GM21786 (cell line): ENCODE data around the gene LZIC.
A peak's percentile ranks its signal among the peaks of the same experiment; 100 is the strongest.

Source experiments
- ATAC-seq: cut with Tn5 transposase; IDR thresholded peaks from one replicate; pipeline ENCODE4 v1.9.1; 2021; ENCODE audit not compliant: unreplicated experiment

The LZIC gene

GRCh38 chr1:9910423-9911178 lies 32.6 kb downstream of the LZIC start:
- ATAC-seq, result peak; percentile 95

GRCh38 chr1:9910076-9910422 lies 33.1 kb downstream of the LZIC start, which contains the start of gene CTNNBIP1:
CTNNBIP1 (minus strand) TSS chr1:9910269; CDS start chr1:9872064, 38,205 bp downstream.
- ATAC-seq, result no peak

DNA sequence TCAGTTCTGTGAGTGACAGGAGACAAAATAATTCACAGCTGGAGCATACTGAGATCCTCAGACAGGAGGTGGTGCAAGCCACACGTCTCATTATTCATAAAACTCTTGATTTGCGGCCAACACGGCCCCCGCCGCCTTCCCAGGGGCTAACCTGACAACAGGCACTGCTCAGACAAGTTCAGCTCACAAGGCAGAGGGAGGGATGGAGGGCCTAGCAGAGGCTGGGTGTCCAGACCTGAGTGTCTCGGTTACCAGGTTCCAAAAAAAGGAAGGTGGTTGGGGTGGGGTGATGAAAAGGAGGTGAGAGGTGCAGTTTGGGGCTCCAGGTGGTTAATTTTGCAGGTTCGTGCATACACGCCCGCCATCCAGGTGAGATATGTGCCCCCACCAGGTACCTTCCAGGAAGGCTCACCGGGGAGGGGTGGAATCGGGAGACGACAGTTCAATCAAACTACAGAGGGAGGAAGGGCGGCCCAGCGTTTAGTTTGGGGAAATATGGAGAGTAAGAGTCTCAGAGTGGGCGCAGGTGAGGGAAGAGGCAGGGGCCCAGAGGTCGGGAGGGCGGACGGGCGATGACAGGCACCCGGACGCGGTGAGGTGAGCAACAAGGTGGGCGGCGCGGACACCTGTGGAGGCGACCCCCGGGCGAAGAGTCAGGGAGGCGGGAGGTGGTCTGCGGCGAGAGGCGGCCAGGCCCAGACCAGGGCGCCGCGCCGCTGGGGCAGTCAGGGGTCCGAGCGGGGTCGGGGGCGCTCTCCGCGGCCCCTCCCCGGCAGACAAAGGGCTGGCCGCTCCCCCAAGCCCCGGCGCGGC lies 33.8 kb downstream of the LZIC start:
- ATAC-seq, result no peak

DNA sequence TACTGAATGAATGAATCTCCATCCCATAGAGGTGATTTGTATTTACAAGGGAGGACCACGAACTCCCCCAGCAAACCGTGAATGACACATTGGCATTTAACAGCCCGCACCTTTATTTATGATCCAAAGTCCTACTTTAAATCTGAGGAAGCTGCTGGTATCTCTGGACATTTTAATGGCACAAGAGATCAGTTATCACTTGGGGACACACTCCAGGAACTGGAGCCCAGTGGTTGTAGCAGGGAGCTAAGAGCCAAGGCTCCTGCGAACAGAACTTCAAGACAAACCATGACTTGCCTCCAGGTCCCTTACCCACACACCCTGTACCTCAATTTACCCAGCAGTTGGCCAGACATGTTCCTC lies 34.3 kb downstream of the LZIC start:
- no peak for ATAC-seq

- ATAC-seq, result no peak
Measured at GRCh38 chr1:9907441-9907840, 35.8 kb downstream of the LZIC start.

- no peak for ATAC-seq
Measured at GRCh38 chr1:9906466-9906865, 36.7 kb downstream of the LZIC start.

- ATAC-seq, result no peak
Measured at GRCh38 chr1:9905010-9905409, 38.2 kb downstream of the LZIC start.

DNA sequence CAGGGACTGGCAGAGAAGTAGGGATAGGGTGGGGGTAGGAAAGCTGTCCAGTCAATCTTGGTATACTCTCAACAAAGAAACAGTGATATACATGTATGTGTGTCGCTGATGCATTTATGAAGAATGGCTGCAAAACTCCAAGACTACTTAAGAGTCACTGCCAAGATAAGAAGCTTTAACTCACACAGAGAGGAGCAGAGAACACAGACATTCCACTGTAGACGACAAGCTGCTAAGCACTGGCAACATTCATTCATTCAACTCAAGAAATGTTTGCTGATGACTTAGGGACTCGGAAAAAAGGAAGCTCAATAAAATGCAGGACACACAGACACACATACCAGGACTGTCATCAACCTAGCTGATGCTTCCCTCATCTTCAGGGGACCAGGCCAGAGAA lies 38.6 kb downstream of the LZIC start:
- ATAC-seq, result no peak

GRCh38 chr1:9903801-9904527 lies 39.2 kb downstream of the LZIC start:
- no peak for ATAC-seq

GRCh38 chr1:9902060-9902452 lies 41.1 kb downstream of the LZIC start:
- no peak for ATAC-seq

- no peak for ATAC-seq
Measured at GRCh38 chr1:9901148-9902059, 41.8 kb downstream of the LZIC start.

DNA sequence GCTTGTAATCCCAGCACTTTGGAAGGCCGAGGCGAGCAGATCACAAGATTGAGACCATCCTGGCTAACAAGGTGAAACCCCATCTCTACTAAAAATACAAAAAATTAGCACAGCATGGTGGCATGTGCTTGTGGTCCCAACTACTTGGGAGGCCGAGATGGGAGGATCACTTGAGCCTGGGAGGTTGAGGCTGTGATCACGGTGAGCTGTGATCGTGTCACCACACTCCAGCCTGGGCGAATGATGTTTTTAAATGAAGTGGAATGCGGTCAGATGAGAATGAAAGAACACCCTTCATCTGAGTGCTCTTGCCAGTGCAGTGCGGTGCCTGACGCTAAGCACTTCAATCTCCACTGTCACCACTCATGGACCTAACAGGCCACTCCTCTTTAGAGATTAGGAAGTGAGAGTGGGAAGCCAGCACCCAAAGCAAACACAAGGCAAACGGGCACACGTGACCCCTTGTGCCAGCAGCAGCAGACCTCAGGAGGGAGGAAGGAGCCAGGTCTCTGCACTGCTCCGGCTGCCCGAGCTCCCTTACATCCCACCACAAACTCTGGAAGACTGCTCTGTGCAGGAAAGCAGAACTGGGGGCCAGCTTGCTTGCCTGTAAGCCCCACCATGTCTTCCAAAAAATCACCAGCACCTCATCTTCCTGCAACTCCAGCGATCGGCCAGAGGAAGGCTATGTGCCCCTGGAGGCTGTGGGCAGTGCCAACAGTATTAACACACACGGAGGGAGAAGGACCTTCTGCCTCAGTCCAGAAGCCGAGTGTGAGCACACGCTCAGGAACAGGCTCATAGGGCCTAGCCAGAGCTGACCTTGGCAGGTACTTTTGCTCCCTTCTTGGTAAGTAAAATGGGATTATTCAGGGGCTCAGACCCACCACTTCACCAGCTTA lies 42.8 kb downstream of the LZIC start:
- ATAC-seq, result peak; percentile 72

DNA sequence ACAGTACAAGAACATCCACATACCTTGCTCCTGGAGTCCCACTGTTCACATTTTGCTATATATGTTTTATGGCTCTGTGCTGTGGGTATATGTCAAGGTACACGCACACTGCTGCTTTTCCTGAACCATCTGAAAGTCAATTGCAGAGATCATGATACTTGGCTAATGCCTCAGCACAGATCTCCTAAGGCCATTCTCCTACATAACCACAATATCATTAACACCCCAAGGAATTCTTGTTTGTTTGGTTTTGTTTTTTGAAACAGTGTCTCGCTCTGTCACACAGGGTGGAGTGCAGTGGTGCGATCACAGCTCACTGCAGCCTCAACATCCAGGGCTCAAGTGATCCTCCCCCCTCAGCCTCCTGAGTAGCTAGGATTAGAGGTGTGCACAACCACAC lies 49.1 kb downstream of the LZIC start:
- no peak for ATAC-seq

DNA sequence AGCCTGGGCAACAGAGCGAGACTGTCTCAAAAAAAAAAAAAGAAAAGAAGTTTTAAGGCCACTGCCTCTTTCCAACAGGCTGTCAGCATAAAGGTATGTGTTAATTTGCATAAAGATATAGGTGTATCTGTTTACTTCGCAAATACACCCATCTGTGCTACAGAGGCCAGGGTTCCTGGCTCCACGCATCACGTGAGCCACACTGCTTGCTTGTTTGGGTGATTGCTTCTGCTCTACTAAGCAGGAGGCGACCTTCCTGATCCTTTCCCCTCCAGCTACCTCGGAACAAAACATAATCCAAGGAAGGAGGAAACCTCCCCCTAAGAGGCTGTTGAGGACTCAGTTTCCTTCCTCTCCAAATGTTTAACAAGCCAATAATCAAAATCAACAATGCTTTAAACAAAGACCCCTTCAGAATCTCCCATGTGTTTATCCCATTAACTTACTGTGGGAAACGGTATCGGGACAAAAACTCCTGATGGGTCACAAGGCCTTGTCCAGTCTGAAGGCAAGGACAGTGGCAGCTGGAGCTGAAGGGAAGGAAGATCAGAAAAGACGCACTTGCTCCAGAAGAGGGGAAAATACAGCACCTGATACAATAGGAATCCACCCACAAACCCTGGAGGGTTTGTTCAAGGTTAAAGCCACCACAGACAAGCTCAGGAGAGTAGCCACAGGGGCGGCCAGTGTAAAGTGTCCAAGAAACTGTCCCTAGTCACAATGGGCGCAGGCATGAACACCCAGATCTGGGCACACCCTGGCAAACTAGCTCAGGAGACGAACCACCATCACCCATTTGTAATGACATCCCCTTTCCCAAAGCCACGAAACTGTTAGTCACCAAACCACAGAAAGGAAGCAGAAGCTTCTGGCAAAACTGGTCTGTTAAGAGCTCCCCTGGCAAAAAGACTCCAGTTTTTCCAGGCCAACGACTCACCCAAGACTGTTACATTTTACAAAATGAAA lies 50.3 kb downstream of the LZIC start:
- ATAC-seq, result no peak

- ATAC-seq, result no peak
Measured at GRCh38 chr1:9891207-9891606, 52.0 kb downstream of the LZIC start.

DNA sequence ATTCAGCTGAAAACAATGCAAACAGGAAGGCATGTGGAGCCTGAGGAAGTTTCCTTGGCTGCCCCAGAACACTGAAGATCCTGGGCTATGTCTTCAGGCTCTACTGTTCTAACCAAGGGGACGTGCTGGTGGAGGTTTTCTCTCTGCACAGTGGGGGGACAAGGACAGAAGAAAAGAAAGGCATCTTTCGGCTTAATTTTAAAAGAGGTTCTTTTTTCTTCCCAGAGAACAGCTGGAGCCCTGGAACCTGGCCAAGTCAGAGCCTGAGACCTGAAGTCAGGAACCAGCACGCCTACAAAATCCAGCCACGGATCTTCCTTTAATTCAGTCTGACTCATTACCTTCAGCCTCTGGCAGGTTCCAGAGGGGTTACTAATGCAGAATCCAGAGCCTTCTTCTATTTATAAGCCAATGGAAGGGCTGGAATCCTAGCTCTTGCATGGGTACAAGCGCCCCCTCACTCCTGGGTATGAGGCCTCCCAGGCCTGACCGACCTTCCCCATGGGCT lies 52.9 kb downstream of the LZIC start:
- ATAC-seq, result no peak

GRCh38 chr1:9889411-9889810 lies 53.8 kb downstream of the LZIC start:
- no peak for ATAC-seq

GRCh38 chr1:9888886-9889285 lies 54.3 kb downstream of the LZIC start:
- no peak for ATAC-seq
